Suppressor macrophage treated with lipopolysaccharide for 4 hours (primary cell): Measurements from ENCODE around the gene PGAM5.
"Not testable (repeated sequence)": the region's sequence is repeated elsewhere in the genome, so short reads cannot be mapped to it uniquely, and the experiment has no call there.

ENCODE experiments used
- DNase-seq: peaks from one replicate; pipeline ENCODE4 v3.0.0-alpha.2; 2020

PGAM5 gene

DNA sequence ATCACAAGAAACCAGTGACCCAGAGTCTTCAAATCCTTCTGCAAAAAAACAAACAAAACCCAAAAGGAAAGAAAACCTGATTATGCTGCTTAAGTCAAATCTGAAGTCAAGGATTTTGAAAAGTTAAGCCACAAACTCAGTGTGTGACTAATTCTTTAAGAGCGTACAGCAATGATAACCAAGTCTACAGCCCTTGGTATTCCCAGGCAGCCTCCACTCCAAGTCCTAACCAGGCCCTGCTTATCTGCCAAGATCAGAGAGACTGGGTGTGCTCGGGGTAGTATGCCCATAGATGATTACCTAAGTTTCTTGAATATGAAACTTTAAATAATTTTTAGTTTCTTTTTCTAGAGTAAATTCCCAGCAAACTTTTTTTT lies 13.1 kb downstream of the PGAM5 start:
- no peak for DNase-seq

- no peak for DNase-seq
These were observed 14.0 kb downstream of the PGAM5 start for GRCh38 chr12:132724506-132725241.

- DNase-seq = no peak
These were observed 15.7 kb downstream of the PGAM5 start for GRCh38 chr12:132726386-132726785.

DNA sequence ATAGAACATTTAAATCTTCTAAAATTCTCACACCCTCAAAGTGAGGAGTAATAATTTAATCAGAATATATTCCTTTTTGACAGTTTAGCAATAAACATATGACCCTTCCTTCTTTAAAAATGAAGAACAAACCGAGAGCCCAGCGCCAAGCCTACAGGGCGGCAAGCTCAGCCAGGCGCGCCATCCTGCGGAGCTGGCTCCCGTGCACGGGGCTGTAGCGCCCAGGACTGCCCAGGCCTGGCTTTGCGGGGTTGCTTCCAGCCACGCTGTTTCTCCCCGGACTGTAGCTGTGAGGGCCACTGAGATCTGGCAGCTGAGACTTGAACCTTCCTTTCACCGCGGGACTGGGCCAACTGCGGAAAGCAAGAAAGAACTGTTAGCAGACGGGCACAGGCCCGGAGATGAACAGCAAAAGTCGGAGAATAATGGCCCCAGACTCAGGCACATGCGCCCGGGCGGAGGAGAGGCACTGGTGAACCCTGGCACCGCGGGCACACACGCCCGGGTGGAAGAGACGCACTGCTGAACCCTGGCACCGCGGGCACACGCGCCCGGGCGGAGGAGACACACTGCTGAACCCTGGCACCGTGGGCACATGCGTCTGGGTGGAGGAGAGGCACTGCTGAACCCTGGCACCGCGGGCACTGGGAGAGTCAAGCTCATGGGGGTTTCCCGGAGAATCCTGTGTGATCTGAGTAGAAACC lies 16.6 kb downstream of the PGAM5 start:
- no peak for DNase-seq

DNA sequence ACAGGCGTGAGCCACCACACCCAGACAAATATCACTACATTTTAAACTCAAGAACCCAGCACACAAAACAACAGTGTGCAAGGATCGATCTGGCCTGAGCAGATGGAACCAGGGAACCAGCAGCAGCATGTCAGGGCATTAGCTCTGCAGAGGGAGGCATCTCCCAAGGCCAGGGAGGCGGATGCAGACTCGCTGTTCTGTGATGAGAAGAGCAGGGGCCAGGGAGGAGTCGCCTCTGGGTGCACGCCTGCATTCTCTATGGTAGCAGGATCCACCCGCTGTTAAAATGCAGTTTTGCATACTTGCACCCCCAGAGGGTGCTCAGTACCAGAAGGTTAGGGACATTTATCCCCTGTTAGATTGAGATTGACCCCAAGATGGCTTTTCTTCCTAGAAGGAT lies 17.9 kb downstream of the PGAM5 start:
- no peak for DNase-seq

DNA sequence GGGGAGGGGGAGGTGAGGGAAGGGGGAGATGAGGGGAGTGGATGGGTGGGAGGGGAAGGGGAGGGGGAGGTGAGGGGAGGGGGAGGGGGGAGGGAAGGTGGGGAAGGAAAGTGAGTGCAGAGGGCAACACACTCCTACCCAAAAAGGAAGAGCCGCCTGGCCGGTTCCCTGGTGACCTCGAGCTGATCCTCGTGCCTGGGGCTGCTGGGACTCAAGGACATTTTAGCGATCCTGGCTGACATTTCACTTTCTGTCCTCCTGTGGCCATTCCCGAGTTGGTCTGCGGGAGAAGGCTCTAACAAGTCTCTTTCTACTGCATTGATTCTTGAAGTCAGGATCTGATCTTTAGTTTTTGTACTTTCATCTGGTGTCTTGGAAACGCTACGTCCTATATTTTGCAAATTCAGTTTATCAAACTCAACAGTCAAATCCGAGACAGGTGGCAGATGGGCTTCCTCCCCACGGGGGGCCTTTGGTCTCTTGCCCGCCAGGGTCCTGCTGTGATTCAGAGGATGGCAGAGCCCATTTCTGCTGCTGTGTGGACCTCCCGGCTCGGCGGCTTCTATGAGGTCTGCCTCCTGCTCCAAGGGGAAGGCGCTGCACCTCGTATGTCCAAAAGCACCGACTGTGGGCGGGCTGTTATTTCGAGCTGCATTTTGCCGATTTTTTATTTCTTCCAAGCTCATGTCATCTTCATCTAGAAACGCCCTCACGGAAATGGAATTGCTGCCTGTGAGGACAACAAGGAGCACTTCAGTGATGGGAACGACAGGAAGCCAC lies 19.1 kb downstream of the PGAM5 start:
- DNase-seq = no peak

GRCh38 chr12:132730353-132730752 lies 19.7 kb downstream of the PGAM5 start:
- no peak for DNase-seq

GRCh38 chr12:132731574-132731973 lies 20.9 kb downstream of the PGAM5 start:
- no peak for DNase-seq

DNA sequence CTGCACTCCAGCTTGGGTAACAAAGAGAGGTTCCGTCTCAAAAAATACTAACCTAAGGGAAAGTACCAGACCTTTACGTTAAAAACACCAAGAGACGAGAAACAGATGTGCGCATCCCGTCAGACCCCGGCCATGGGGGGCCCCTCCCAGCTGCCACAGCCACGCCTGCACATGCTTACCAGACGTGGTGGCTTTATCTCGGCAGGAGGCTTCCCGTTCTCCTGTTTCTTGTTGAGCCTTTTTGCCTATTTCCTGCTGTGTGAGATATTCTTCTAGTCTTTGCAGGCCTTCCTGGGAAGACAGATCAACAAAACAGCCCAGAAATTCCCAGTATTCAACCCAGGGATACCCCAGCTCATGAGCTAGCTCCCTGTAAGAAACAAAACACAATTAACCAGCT lies 23.6 kb downstream of the PGAM5 start:
- DNase-seq = no peak

DNA sequence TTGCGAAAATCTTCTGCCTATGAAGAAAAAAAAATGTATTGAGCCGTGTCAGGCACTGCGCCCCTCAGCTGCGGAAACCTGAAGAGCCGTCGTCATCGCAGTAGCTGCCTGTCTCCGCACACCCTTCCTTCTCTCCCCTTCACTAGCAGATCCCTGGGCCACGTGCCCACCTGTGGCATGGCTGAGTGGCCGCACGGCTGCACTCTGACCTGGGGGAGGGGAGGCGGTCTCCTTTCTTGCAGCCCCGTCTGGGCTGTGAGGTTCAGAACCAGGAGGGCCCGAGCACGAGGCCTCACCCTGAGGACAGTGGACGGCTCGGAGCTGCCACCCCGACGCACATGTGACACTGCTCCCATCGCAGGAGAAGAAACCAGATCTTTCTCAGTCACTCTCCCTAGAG lies 24.9 kb downstream of the PGAM5 start:
- no peak for DNase-seq

- DNase-seq = no peak
These were observed 25.7 kb downstream of the PGAM5 start for GRCh38 chr12:132736378-132736777.

GRCh38 chr12:132736913-132737312 lies 26.3 kb downstream of the PGAM5 start:
- no peak for DNase-seq

GRCh38 chr12:132739600-132740312 lies 29.1 kb downstream of the PGAM5 start:
- no peak for DNase-seq

DNA sequence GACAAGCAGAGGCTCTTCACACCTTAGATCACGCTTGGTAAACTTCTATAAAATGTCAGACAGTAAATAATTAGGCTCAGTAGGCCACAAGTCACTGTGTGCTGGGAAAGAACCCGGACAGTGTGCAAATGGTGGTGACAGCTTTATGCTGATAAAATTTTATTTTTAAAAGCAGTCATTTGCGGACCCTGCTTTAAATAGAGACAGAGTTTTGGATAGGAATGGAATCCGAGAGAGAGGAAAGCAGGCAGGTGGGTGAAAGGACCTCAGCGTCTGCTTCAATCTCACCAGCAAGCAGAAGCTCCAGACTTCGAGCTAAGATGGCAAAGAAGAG lies 29.6 kb downstream of the PGAM5 start:
- DNase-seq = no peak

GRCh38 chr12:132740652-132741051 lies 30.0 kb downstream of the PGAM5 start:
- no peak for DNase-seq

DNA sequence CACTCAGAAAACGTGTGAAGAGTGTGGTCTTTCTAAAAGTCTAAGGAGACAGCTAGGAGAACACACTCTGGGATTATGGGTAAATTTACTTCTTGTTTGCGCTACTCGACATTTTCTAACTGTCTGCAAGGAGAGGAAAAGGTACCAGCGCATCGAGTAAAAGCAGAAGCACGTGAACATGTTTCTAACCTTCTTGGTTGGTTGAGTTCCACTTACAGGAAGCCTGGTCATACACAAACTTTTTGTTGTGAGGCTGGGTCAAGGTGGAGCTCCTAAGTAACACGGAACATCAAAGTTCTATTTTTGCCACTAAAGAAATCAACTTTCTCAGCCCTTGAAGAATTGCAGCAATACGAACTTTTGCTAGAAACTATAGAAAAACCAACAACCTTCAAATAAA lies 31.0 kb downstream of the PGAM5 start:
- no peak for DNase-seq

DNA sequence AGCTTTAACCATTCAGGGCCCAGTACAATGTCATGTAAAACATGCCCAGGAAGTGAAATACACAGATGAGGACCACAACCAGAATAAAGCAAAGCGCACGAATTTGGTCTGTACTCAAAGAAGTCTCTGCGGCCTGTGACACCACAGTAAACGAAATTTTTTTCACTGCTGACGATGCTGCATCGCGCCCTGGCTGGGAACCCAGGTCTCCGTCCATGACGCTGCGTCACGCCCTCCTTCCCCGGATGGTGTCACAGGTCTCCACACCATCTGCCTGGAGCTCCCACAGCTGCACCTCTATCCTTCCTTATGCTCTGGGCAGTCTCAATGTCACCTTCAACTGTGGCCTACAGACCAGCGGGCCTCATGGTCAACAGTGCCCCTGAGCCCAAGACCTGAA lies 33.2 kb downstream of the PGAM5 start:
- DNase-seq = no peak

- no peak for DNase-seq
These were observed 36.0 kb downstream of the PGAM5 start for GRCh38 chr12:132746613-132747012.

DNA sequence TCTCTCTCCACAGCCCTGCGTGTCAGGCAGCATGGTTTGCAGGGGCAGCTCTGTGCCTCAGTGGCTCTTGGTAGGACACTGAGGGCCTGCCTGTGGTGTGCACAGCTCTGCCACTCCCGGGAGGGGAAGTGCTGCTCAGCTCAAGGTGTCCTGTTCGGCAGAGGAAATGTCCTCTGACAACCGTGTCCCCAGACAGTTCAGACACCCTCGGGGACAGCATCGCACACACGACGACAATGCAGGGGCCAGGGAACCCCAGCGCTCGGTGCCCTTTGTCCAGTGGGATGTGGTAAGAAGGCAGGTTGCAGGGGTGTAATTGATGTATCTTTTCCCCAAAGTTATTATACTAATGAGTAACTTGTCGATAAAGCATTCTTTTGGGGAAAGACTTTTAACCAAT lies 36.8 kb downstream of the PGAM5 start:
- no peak for DNase-seq

- DNase-seq = no peak
These were observed 37.3 kb downstream of the PGAM5 start for GRCh38 chr12:132747896-132748295.

DNA sequence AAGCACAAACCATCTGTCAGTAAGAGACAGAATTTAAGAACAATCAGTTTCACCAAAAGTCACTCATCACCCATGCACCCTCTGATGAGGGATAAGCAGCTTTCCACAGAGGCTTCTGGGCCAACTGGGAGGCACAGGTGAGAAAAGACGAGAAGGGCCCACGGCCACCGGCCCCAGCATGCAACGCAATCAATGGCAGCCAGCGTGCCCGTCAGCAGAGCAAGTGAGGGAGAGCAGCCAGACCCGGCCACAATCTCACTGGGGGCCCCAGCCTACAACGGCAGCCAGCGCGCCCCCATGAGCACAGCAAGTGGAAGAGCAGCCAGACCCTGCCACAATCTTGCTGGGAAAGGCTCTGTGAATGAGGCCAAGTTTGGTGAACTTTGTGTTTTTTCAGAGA lies 37.7 kb downstream of the PGAM5 start:
- DNase-seq = no peak

- DNase-seq = not testable (repeated sequence)
These were observed 43.0 kb downstream of the PGAM5 start for GRCh38 chr12:132753670-132754069.

GRCh38 chr12:132754160-132754932 lies 43.7 kb downstream of the PGAM5 start:
- DNase-seq = no peak
